Measurements from ENCODE around the gene ALDH3B2. TPM values are rescaled to one million over a fixed set of nuclear protein-coding genes. Genes with fewer than 3 reads are reported as not detected.

ALDH3B2 gene
- total and polyA plus RNA-seq, 2 experiments from 2014 or later = 1.6 to 2.5 TPM

- no peaks in the 10 kb centered on the region for H3K36me3 ChIP-seq (replicated peaks; ENCODE audit: insufficient read depth, low read depth)
- peak overlapping the region; percentile 71 for H2AFZ ChIP-seq
- WGBS (ENCODE audit: low lambda C conversion rate, missing lambda C conversion rate) = 63% methylated on average over 16 of the region's 16 CpGs
- H3K79me2 ChIP-seq = no peaks in the 10 kb centered on the region
- no peaks in the 10 kb centered on the region for H3K27me3 ChIP-seq
- peak overlapping the region; percentile 87 for H3K4me2 ChIP-seq
- no peaks in the 10 kb centered on the region for H3K9me2 ChIP-seq (replicated peaks; ENCODE audit: insufficient read depth)
- peak overlapping the region; percentile 28 for H3K4me3 ChIP-seq
- no peak for DNase-seq (ENCODE audit: low spot score)
- peaks cover 13% of the 10 kb centered on the region for H3K4me1 ChIP-seq (ENCODE audit: insufficient read depth)
- TF ChIP-seq CTCF (IDR thresholded peaks at IDR 0.05; ENCODE audit: poor library complexity) (no peak), EZH2 (IDR thresholded peaks at IDR 0.05; ENCODE audit: borderline replicate concordance) (no peak), EZH2phosphoT487 (IDR thresholded peaks at IDR 0.05; ENCODE audit: low read depth, severe bottlenecking, unreplicated experiment) (no peak)
- H3K27ac ChIP-seq = peak overlapping the region; percentile 93
- no peaks in the 10 kb centered on the region for H4K20me1 ChIP-seq (ENCODE audit: insufficient read depth, poor library complexity, severe bottlenecking)
- H3K9me3 ChIP-seq (ENCODE audit: low read depth) = no peaks in the 10 kb centered on the region
Measured at GRCh38 chr11:67630943-67631331, 43.5 kb downstream of the ALDH3B2 start.

GRCh38 chr11:67630228-67630942, 44.0 kb downstream of the ALDH3B2 start:
- no peaks in the 10 kb centered on the region for H4K20me1 ChIP-seq (ENCODE audit: insufficient read depth, poor library complexity, severe bottlenecking)
- peak overlapping the region; percentile 71 for H2AFZ ChIP-seq
- peak; percentile 100 for DNase-seq (ENCODE audit: low spot score)
- H3K4me1 ChIP-seq (ENCODE audit: insufficient read depth) = peaks cover 13% of the 10 kb centered on the region
- peak overlapping the region; percentile 28 for H3K4me3 ChIP-seq
- no peaks in the 10 kb centered on the region for H3K9me3 ChIP-seq (ENCODE audit: low read depth)
- no peaks in the 10 kb centered on the region for H3K79me2 ChIP-seq
- H3K27ac ChIP-seq = peak overlapping the region; percentile 93
- no peaks in the 10 kb centered on the region for H3K36me3 ChIP-seq (replicated peaks; ENCODE audit: insufficient read depth, low read depth)
- H3K9me2 ChIP-seq (replicated peaks; ENCODE audit: insufficient read depth) = no peaks in the 10 kb centered on the region
- WGBS (ENCODE audit: low lambda C conversion rate, missing lambda C conversion rate) = 2% methylated on average over 26 of the region's 70 CpGs
- peak overlapping the region; percentile 87 for H3K4me2 ChIP-seq
- H3K27me3 ChIP-seq = no peaks in the 10 kb centered on the region
- peak; percentile 81 for TF ChIP-seq CTCF (IDR thresholded peaks at IDR 0.05; ENCODE audit: poor library complexity)
- no peak for TF ChIP-seq EZH2phosphoT487 (IDR thresholded peaks at IDR 0.05; ENCODE audit: low read depth, severe bottlenecking, unreplicated experiment)
- no peak for TF ChIP-seq EZH2 (IDR thresholded peaks at IDR 0.05; ENCODE audit: borderline replicate concordance)

- Histone ChIP-seq H3K27ac (peak within 1 kb of the TSS; percentile 93), H4K20me1 (ENCODE audit: insufficient read depth, poor library complexity, severe bottlenecking) (no peaks in the 10 kb centered on the region), H3K4me2 (peak within 1 kb of the TSS; percentile 98), H3K27me3 (no peaks in the 10 kb centered on the region), H3K4me3 (peak within 1 kb of the TSS; percentile 32), H3K9me3 (ENCODE audit: low read depth) (no peaks in the 10 kb centered on the region), H3K4me1 (ENCODE audit: insufficient read depth) (peaks cover 13% of the 10 kb centered on the region), H2AFZ (peak within 1 kb of the TSS; percentile 71), H3K79me2 (no peaks in the 10 kb centered on the region), H3K36me3 (replicated peaks; ENCODE audit: insufficient read depth, low read depth) (no peaks in the 10 kb centered on the region), H3K9me2 (replicated peaks; ENCODE audit: insufficient read depth) (no peaks in the 10 kb centered on the region)
- peak; percentile 93 for DNase-seq (ENCODE audit: low spot score)
- TF ChIP-seq EZH2 (IDR thresholded peaks at IDR 0.05; ENCODE audit: borderline replicate concordance) (no peak), EZH2phosphoT487 (IDR thresholded peaks at IDR 0.05; ENCODE audit: low read depth, severe bottlenecking, unreplicated experiment) (no peak), CTCF (IDR thresholded peaks at IDR 0.05; ENCODE audit: poor library complexity) (peak; percentile 93)
- 2% methylated on average over 73 of the region's 102 CpGs for WGBS (ENCODE audit: low lambda C conversion rate, missing lambda C conversion rate)
Measured at GRCh38 chr11:67629386-67630227, 44.8 kb downstream of the ALDH3B2 start, which contains the start of gene NUDT8. Gene NUDT8, minus strand, starts transcription at chr11:67629937. Its CDS starts 26 bp downstream, at chr11:67629911.
